Osteocyte (in vitro differentiated cells): ENCODE results near the gene ACTR10. TPM values are rescaled to one million over a fixed set of nuclear protein-coding genes. Genes with fewer than 3 reads are reported as not detected.
A peak's percentile ranks its signal among the peaks of the same experiment; 100 is the strongest.
"Not testable (repeated sequence)": the region's sequence is repeated elsewhere in the genome, so short reads cannot be mapped to it uniquely, and the experiment has no call there.

Source experiments
- DNase-seq: peaks from one replicate; pipeline ENCODE4 v3.0.0; 2021; ENCODE audit warnings: mixed read lengths; ENCODE audit not compliant: unreplicated experiment; ENCODE audit errors: extremely low spot score
- H3K27ac Mint-ChIP-seq: one replicate; pipeline ENCODE4 v1.8.0; 2021; ENCODE audit warnings: mild to moderate bottlenecking, mixed read lengths; ENCODE audit not compliant: unreplicated experiment
- H3K27me3 Mint-ChIP-seq: one replicate; pipeline ENCODE4 v1.8.0; 2021; ENCODE audit warnings: mixed read lengths; ENCODE audit not compliant: unreplicated experiment
- H3K36me3 Mint-ChIP-seq: one replicate; pipeline ENCODE4 v1.8.0; 2021; ENCODE audit warnings: mixed read lengths; ENCODE audit not compliant: unreplicated experiment
- H3K4me1 Mint-ChIP-seq: one replicate; pipeline ENCODE4 v1.8.0; 2021; ENCODE audit warnings: mixed read lengths; ENCODE audit not compliant: unreplicated experiment
- H3K4me3 Mint-ChIP-seq: one replicate; pipeline ENCODE4 v1.8.0; 2021; ENCODE audit warnings: mild to moderate bottlenecking, moderate library complexity, mixed read lengths; ENCODE audit not compliant: unreplicated experiment
- H3K9me3 Mint-ChIP-seq: one replicate; pipeline ENCODE4 v1.8.0; 2021; ENCODE audit warnings: mixed read lengths; ENCODE audit not compliant: unreplicated experiment
- total RNA-seq: library from RNA; stranded (reverse); gene quantifications from 2 replicates; pipeline ENCODE4 v1.2.1, GENCODE V29; 2021
- TF ChIP-seq, protein P1 (sequence below): fragments of 200-600 bp; sonication (generic); IDR thresholded peaks from 2 replicates; pipeline ENCODE4 v1.5.0; 2021; ENCODE audit warnings: antibody characterized with exemption, mild to moderate bottlenecking, moderate library complexity

ACTR10 gene
- total RNA-seq, 1 donor from 2014 or later = 80.3 TPM

GRCh38 chr14:58243790-58244555, 44.0 kb downstream of the ACTR10 start:
- peak overlapping the region; percentile 85 for H3K4me3 Mint-ChIP-seq

GRCh38 chr14:58244556-58245387, 44.8 kb downstream of the ACTR10 start, which contains the start of gene PSMA3:
Gene PSMA3 (plus strand): TSS chr14:58244843. CDS start chr14:58244921, 78 bp downstream.
- H3K9me3 Mint-ChIP-seq = no peaks in the 10 kb centered on the region
- H3K27ac Mint-ChIP-seq = peak within 1 kb of the TSS; percentile 99
- no peaks in the 10 kb centered on the region for H3K27me3 Mint-ChIP-seq
- H3K4me1 Mint-ChIP-seq = peaks cover 42% of the 10 kb centered on the region
- DNase-seq = peak; percentile 99
- TF ChIP-seq, protein P1, sequence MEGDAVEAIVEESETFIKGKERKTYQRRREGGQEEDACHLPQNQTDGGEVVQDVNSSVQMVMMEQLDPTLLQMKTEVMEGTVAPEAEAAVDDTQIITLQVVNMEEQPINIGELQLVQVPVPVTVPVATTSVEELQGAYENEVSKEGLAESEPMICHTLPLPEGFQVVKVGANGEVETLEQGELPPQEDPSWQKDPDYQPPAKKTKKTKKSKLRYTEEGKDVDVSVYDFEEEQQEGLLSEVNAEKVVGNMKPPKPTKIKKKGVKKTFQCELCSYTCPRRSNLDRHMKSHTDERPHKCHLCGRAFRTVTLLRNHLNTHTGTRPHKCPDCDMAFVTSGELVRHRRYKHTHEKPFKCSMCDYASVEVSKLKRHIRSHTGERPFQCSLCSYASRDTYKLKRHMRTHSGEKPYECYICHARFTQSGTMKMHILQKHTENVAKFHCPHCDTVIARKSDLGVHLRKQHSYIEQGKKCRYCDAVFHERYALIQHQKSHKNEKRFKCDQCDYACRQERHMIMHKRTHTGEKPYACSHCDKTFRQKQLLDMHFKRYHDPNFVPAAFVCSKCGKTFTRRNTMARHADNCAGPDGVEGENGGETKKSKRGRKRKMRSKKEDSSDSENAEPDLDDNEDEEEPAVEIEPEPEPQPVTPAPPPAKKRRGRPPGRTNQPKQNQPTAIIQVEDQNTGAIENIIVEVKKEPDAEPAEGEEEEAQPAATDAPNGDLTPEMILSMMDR = no peak
- peaks cover 5% of the 10 kb centered on the region for H3K36me3 Mint-ChIP-seq
- H3K4me3 Mint-ChIP-seq = peak within 1 kb of the TSS; percentile 85

More at GRCh38 chr14:58243790-58244555, 44.0 kb downstream of the ACTR10 start:
- peak overlapping the region; percentile 99 for H3K27ac Mint-ChIP-seq
- TF ChIP-seq, protein P1 = no peak
- DNase-seq = no peak
- H3K36me3 Mint-ChIP-seq = peaks cover 5% of the 10 kb centered on the region
- H3K9me3 Mint-ChIP-seq = no peaks in the 10 kb centered on the region
- no peaks in the 10 kb centered on the region for H3K27me3 Mint-ChIP-seq
- peaks cover 42% of the 10 kb centered on the region for H3K4me1 Mint-ChIP-seq

DNA sequence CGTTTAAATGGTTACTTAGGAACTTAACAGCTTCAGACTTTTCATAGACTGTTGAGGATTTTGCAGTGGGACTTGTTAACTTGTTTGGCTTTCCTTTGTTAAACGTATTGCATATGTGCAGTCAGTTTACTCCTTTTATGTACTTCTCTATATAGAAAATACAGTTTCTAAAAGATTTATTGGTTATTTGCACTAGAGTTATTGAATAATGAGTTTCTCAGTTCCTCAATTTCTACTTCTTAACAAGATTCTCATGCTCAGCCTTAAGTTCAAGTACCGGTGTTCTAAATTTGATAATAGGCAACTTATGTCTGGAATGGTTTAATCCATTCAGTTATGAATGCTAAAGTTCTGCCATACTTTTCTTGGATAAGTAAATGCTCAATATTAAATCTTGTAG, 45.6 kb downstream of the ACTR10 start:
- H3K27ac Mint-ChIP-seq = peak overlapping the region; percentile 99
- TF ChIP-seq, protein P1 = no peak
- peaks cover 38% of the 10 kb centered on the region for H3K4me1 Mint-ChIP-seq
- no peaks in the 10 kb centered on the region for H3K27me3 Mint-ChIP-seq
- peak overlapping the region; percentile 85 for H3K4me3 Mint-ChIP-seq
- DNase-seq = no peak
- no peaks in the 10 kb centered on the region for H3K9me3 Mint-ChIP-seq
- H3K36me3 Mint-ChIP-seq = peaks cover 10% of the 10 kb centered on the region

DNA sequence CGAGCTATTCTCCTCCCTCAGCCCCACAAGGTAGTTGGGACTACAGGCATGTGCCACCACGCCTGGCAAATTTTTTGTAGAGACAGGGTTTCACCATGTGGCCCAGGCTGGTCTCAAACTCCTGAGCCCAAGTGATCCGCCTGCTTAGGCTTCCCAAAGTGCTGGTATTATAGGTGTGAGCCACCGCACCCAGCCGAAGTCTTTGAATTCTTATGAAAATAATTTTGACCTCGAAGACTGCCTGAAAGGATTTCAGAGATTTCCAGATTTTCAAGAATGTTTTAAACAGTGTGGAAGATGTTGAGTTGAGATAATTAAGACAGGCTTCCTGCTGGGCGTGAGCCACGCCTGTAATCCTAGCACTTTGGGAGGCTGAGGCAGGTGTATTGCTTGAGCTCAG, 49.7 kb downstream of the ACTR10 start:
- Mint-ChIP-seq H3K36me3 (peaks cover 30% of the 10 kb centered on the region), H3K4me3 (no peak overlapping the region), H3K4me1 (peaks cover 21% of the 10 kb centered on the region), H3K27ac (no peak overlapping the region), H3K9me3 (no peaks in the 10 kb centered on the region), H3K27me3 (no peaks in the 10 kb centered on the region)
- TF ChIP-seq, protein P1 = no peak
- no peak for DNase-seq

- Mint-ChIP-seq H3K27me3 (no peaks in the 10 kb centered on the region), H3K9me3 (no peaks in the 10 kb centered on the region), H3K4me1 (no peaks in the 10 kb centered on the region), H3K36me3 (peaks cover 26% of the 10 kb centered on the region), H3K4me3 (no peak overlapping the region), H3K27ac (peak overlapping the region; percentile 4)
- TF ChIP-seq, protein P1 = no peak
- DNase-seq = no peak
Observed at GRCh38 chr14:58258156-58258555, 58.2 kb downstream of the ACTR10 start.

DNA sequence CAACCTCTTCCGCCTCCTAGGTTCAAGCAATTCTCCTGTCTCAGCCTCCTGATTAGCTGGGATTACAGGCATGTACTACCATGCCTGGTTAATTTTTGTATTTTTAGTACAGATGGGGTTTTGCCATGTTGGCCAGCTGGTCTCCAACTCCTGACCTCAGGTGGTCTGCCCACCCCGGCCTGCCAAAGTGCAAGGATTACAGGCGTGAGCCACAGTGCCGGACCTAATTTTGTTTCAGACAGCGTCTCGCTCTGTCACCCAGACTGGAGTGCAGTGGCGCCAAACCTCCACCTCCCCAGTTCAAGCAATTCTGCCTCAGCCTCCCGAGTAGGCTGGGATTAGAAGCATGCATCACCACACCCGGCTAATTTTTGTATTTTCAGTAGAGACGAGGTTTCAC, 62.1 kb downstream of the ACTR10 start:
- not testable (repeated sequence) for DNase-seq, H3K27me3 Mint-ChIP-seq, H3K4me3 Mint-ChIP-seq, H3K4me1 Mint-ChIP-seq, H3K9me3 Mint-ChIP-seq, H3K27ac Mint-ChIP-seq
- H3K36me3 Mint-ChIP-seq = peaks cover 46% of the 10 kb centered on the region
